WTC11 (cell line): ENCODE measurements around the gene AJAP1. TPM values are rescaled to one million over a fixed set of nuclear protein-coding genes. Genes with fewer than 3 reads are reported as not detected.

Experiments used
- ATAC-seq: fragments of 200-7000 bp; cut with Tn5 transposase; 2 replicates; pipeline ENCODE4 v1.10.0; 2021; ENCODE audit warnings: mild to moderate bottlenecking, moderate library complexity
- CTCF ChIA-PET: fragments of 300-600 bp; sonication (Branson Sonifier 250); formaldehyde crosslinking; loops from one replicate; lab custom pipeline; 2021; ENCODE audit warnings: antibody characterized with exemption; lab: Charles Lee
- POLR2A ChIA-PET: fragments of 350-600 bp; sonication (Branson Sonifier 250); formaldehyde crosslinking; loops from one replicate; lab custom pipeline; 2021; ENCODE audit warnings: antibody characterized with exemption; lab: Charles Lee
- DNase-seq: peaks from one replicate; pipeline ENCODE4 v3.0.0; 2021; ENCODE audit warnings: low spot score
- H3K27ac Mint-ChIP-seq: 2 replicates; pipeline ENCODE4 v1.8.0; 2021; ENCODE audit warnings: mixed read lengths
- H3K27me3 Mint-ChIP-seq: 2 replicates; pipeline ENCODE4 v1.8.0; 2021; ENCODE audit warnings: low read depth, mild to moderate bottlenecking, moderate library complexity, mixed read lengths
- H3K36me3 Mint-ChIP-seq: 2 replicates; pipeline ENCODE4 v1.8.0; 2021; ENCODE audit warnings: mixed read lengths
- H3K4me1 Mint-ChIP-seq: 2 replicates; pipeline ENCODE4 v1.8.0; 2022; ENCODE audit warnings: mixed read lengths
- H3K4me3 Mint-ChIP-seq: 2 replicates; pipeline ENCODE4 v1.8.0; 2021; ENCODE audit warnings: mild to moderate bottlenecking, moderate library complexity, mixed read lengths
- H3K9me3 Mint-ChIP-seq: 2 replicates; pipeline ENCODE4 v1.8.0; 2021; ENCODE audit warnings: mixed read lengths
- AFF4 ChIP-seq: sonication (generic); formaldehyde crosslinking; IDR thresholded peaks from 2 replicates; pipeline ENCODE4 v1.8.1; 2023; ENCODE audit warnings: mild to moderate bottlenecking, missing genetic modification reagents, borderline replicate concordance
- GABPB1 ChIP-seq: sonication (generic); formaldehyde crosslinking; IDR thresholded peaks from 2 replicates; pipeline ENCODE4 v1.8.1; 2023; ENCODE audit warnings: mild to moderate bottlenecking, missing genetic modification reagents
- JAZF1 ChIP-seq: fragments of 250-450 bp; sonication (Bioruptor Pico); IDR thresholded peaks from 2 replicates; pipeline ENCODE4 v1.9.0; 2021; ENCODE audit warnings: moderate library complexity, mild to moderate bottlenecking, inconsistent platforms
- KAT7 ChIP-seq: sonication (generic); formaldehyde crosslinking; IDR thresholded peaks from 2 replicates; pipeline ENCODE4 v1.8.1; 2023; ENCODE audit warnings: missing genetic modification reagents, mild to moderate bottlenecking, borderline replicate concordance
- MAX ChIP-seq: sonication (generic); formaldehyde crosslinking; IDR thresholded peaks from 2 replicates; pipeline ENCODE4 v1.8.0; 2022; ENCODE audit warnings: mild to moderate bottlenecking, missing genetic modification reagents
- MYBL2 ChIP-seq: sonication (generic); formaldehyde crosslinking; IDR thresholded peaks from 2 replicates; pipeline ENCODE4 v1.8.1; 2023; ENCODE audit warnings: mild to moderate bottlenecking, moderate library complexity, missing genetic modification reagents
- NFATC4 ChIP-seq: fragments of 250-450 bp; sonication (Bioruptor Pico); IDR thresholded peaks from 2 replicates; pipeline ENCODE4 v1.9.0; 2021; ENCODE audit warnings: mild to moderate bottlenecking
- NFYB ChIP-seq: sonication (generic); formaldehyde crosslinking; conservative IDR thresholded peaks from 2 replicates; pipeline ENCODE4 v1.8.0; 2022; ENCODE audit warnings: low read depth, missing genetic modification reagents
- OVOL2 ChIP-seq: fragments of 250-450 bp; sonication (Bioruptor Pico); IDR thresholded peaks from 2 replicates; pipeline ENCODE4 v1.9.0; 2021; ENCODE audit warnings: mild to moderate bottlenecking, borderline replicate concordance
- SMAD3 ChIP-seq: sonication (generic); formaldehyde crosslinking; IDR thresholded peaks from 2 replicates; pipeline ENCODE4 v1.8.0; 2022; ENCODE audit warnings: missing genetic modification reagents, mild to moderate bottlenecking, borderline replicate concordance
- TEAD4 ChIP-seq: sonication (generic); formaldehyde crosslinking; IDR thresholded peaks from 2 replicates; pipeline ENCODE4 v1.8.0; 2022; ENCODE audit warnings: mild to moderate bottlenecking, missing genetic modification reagents
- ZMAT4 ChIP-seq: fragments of 250-450 bp; sonication (Bioruptor Pico); IDR thresholded peaks from 2 replicates; pipeline ENCODE4 v1.9.0; 2021; ENCODE audit warnings: mild to moderate bottlenecking
- ZNF232 ChIP-seq: sonication (generic); formaldehyde crosslinking; IDR thresholded peaks from 2 replicates; pipeline ENCODE4 v1.8.0; 2022; ENCODE audit warnings: mild to moderate bottlenecking, missing genetic modification reagents
- ZNF263 ChIP-seq: sonication (generic); formaldehyde crosslinking; IDR thresholded peaks from 2 replicates; pipeline ENCODE4 v1.8.1; 2022; ENCODE audit warnings: low read depth, mild to moderate bottlenecking, moderate library complexity, missing genetic modification reagents
- ZNF416 ChIP-seq: fragments of 250-450 bp; sonication (Bioruptor Pico); IDR thresholded peaks from 2 replicates; pipeline ENCODE4 v1.9.0; 2021; ENCODE audit warnings: mild to moderate bottlenecking, inconsistent platforms
- ZNF532 ChIP-seq: fragments of 250-450 bp; sonication (Bioruptor Pico); IDR thresholded peaks from 2 replicates; pipeline ENCODE4 v1.9.0; 2021; ENCODE audit warnings: mild to moderate bottlenecking, borderline replicate concordance
- ZNF671 ChIP-seq: fragments of 250-450 bp; sonication (Bioruptor Pico); IDR thresholded peaks from 2 replicates; pipeline ENCODE4 v1.8.0; 2021; ENCODE audit warnings: mild to moderate bottlenecking
- total RNA-seq: library from RNA; stranded (reverse); gene quantifications from 3 replicates; pipeline ENCODE4 v1.2.3, GENCODE V29; 2021
- TF ChIP-seq, protein P1 (sequence below): sonication (generic); formaldehyde crosslinking; IDR thresholded peaks from 2 replicates; pipeline ENCODE4 v1.8.1; 2023; ENCODE audit warnings: mild to moderate bottlenecking, missing genetic modification reagents
- TF ChIP-seq, protein P2 (sequence below): fragments of 250-450 bp; sonication (Bioruptor Pico); conservative IDR thresholded peaks from 2 replicates; pipeline ENCODE4 v1.9.0; 2021; ENCODE audit warnings: mild to moderate bottlenecking
- TF ChIP-seq, protein P3 (sequence below): sonication (generic); formaldehyde crosslinking; IDR thresholded peaks from 2 replicates; pipeline ENCODE4 v1.8.1; 2022; ENCODE audit warnings: mild to moderate bottlenecking, moderate library complexity, missing genetic modification reagents
- TF ChIP-seq, protein P4 (sequence below): sonication (generic); formaldehyde crosslinking; IDR thresholded peaks from 2 replicates; pipeline ENCODE4 v1.8.1; 2022; ENCODE audit warnings: low read depth, missing genetic modification reagents, borderline replicate concordance

Gene AJAP1
- total RNA-seq, 1 experiment from 2014 or later: 2.1 TPM

DNA sequence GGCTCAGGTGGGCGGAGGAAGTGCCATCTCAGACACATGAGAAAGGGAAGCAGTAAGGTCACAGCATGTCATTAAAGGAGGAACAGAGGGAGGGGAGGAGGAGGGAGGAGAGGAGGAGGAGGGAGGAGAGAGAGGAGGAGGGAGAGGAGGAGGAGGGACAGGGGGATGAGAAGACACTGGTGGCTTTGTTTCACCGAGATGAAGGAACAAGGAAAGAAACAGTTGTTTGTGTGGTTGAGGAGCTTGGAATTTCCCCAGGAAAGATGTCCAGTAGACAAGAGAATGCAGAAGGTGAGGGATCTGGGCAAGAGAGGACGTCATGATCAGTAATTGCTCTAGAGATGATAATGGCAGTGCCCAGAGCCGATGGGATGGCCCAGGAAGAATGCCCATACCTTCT is 97.7 kb downstream of the AJAP1 start (continued):
- TF ChIP-seq AFF4 (CRISPR knock-in tag) (no peak), NFYB (CRISPR knock-in tag) (no peak), MAX (no peak), MYBL2 (CRISPR knock-in tag) (no peak), NFATC4 (no peak)
- TF ChIP-seq, protein P1, sequence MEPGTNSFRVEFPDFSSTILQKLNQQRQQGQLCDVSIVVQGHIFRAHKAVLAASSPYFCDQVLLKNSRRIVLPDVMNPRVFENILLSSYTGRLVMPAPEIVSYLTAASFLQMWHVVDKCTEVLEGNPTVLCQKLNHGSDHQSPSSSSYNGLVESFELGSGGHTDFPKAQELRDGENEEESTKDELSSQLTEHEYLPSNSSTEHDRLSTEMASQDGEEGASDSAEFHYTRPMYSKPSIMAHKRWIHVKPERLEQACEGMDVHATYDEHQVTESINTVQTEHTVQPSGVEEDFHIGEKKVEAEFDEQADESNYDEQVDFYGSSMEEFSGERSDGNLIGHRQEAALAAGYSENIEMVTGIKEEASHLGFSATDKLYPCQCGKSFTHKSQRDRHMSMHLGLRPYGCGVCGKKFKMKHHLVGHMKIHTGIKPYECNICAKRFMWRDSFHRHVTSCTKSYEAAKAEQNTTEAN: no peak
- TF ChIP-seq, all 79 proteins: peak for 0

GRCh38 chr1:4754816-4755215 is 100.4 kb downstream of the AJAP1 start:
- Mint-ChIP-seq H3K27me3 (peaks cover 11% of the 10 kb centered on the region), H3K36me3 (peaks cover 64% of the 10 kb centered on the region), H3K9me3 (peaks cover 64% of the 10 kb centered on the region), H3K4me1 (no peaks in the 10 kb centered on the region), H3K27ac (no peak overlapping the region), H3K4me3 (no peak overlapping the region)
- ATAC-seq (no peak), DNase-seq (no peak)
- ChIA-PET CTCF (no interaction called here), POLR2A (no interaction called here)
- no peak for TF ChIP-seq ZNF532 (CRISPR knock-in tag)
- no peak for TF ChIP-seq GABPB1 (CRISPR knock-in tag)
- no peak for TF ChIP-seq JAZF1 (CRISPR knock-in tag)
- no peak for TF ChIP-seq OVOL2 (CRISPR knock-in tag)
- TF ChIP-seq, protein P2, sequence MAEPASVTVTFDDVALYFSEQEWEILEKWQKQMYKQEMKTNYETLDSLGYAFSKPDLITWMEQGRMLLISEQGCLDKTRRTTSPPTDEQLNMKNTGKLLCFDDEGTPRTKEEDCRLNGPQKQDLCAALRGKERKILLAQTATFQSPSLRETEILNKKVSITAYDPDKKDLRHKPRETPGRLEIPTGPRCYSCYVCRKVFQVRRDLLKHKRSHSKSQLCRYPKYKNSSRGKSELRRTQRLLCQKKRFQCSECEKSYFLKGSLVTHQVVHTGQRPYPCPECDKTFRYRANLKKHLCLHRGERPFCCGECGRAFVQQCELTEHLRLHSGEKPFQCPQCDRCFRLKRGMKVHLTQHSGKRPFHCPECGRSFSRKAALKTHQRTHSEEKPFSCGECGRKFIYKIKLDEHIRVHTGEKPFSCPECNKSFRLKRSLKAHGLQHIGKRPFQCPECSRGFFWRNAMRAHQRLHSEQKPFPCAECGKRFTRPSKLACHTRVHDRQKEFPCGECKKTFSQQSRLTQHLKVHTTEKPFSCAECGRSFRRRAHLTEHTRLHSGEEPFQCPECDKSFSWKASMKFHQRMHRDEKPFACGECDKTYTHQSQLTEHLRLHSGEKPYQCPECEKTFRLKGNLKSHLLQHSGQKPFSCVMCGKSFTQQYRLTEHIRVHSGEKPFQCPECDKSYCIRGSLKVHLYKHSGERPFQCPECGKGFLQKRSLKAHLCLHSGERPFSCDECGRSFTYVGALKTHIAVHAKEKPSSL (CRISPR knock-in tag): no peak
- no peak for TF ChIP-seq KAT7
- no peak for TF ChIP-seq SMAD3 (CRISPR knock-in tag)
- no peak for TF ChIP-seq ZNF671
- no peak for TF ChIP-seq ZNF416 (CRISPR knock-in tag)
- TF ChIP-seq ZNF232: no peak
- no peak for TF ChIP-seq ZMAT4 (CRISPR knock-in tag)
- no peak for TF ChIP-seq ZNF263 (CRISPR knock-in tag)
- TF ChIP-seq, protein P3, sequence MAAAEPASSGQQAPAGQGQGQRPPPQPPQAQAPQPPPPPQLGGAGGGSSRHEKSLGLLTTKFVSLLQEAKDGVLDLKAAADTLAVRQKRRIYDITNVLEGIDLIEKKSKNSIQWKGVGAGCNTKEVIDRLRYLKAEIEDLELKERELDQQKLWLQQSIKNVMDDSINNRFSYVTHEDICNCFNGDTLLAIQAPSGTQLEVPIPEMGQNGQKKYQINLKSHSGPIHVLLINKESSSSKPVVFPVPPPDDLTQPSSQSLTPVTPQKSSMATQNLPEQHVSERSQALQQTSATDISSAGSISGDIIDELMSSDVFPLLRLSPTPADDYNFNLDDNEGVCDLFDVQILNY: no peak
- no peak for TF ChIP-seq TEAD4 (CRISPR knock-in tag)
- TF ChIP-seq, protein P4, sequence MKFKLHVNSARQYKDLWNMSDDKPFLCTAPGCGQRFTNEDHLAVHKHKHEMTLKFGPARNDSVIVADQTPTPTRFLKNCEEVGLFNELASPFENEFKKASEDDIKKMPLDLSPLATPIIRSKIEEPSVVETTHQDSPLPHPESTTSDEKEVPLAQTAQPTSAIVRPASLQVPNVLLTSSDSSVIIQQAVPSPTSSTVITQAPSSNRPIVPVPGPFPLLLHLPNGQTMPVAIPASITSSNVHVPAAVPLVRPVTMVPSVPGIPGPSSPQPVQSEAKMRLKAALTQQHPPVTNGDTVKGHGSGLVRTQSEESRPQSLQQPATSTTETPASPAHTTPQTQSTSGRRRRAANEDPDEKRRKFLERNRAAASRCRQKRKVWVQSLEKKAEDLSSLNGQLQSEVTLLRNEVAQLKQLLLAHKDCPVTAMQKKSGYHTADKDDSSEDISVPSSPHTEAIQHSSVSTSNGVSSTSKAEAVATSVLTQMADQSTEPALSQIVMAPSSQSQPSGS (CRISPR knock-in tag): no peak
